ENCODE results near the gene GTF2H2.
"Not testable (repeated sequence)": the region's sequence is repeated elsewhere in the genome, so short reads cannot be mapped to it uniquely, and the experiment has no call there.

GTF2H2 gene
- total RNA-seq, result 4.1 to 7.7 reads per million in 2 donors

GRCh38 chr5:71067262-71067928 is at the start of gene GTF2H2:
Gene GTF2H2 (minus strand): TSS chr5:71067676. CDS start chr5:71062763, 4,913 bp downstream.
- not testable (repeated sequence) for DNase-seq

DNA sequence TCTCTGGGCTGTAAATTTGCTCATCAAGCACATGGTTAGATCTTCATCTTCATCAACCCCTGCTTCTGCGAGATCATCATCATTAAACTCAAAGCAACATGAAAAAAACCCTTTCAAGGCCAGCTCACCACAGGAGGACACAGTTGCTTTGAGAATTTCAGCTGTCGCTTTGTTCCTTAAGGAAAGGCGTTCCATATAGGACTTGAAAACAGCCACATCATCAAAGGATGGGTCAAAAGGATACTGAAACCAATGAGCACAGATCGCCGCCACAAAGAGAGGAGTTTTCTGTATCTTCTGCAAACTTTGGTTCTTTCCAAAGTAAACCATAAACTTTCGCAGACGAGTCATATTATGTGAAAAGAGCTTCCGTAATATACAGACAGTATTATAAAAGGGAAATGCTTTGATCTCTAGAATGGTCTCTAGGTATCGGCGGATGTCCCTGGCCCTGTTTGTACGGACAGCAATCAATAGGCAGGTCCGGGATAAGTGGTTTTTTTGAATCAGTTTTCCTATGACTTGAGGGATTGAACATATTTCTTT is 42.3 kb upstream of the GTF2H2 start:
- not testable (repeated sequence) for DNase-seq

- not testable (repeated sequence) for DNase-seq
Measured at GRCh38 chr5:71099996-71100395, 32.5 kb upstream of the GTF2H2 start.

DNA sequence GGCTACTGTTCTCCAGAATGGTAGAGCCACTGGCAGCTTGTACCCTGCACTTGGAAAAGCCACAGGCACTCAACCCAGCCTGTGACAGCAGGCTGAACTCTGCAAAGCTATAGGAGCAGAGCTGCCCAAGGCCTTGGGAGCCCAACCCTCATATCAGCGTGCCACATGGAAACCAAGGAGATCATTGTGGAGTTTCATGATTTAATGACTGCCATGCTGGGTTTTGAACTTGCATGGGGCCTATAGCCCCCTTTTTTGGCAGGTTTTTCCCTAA is 30.4 kb upstream of the GTF2H2 start:
- not testable (repeated sequence) for DNase-seq

DNA sequence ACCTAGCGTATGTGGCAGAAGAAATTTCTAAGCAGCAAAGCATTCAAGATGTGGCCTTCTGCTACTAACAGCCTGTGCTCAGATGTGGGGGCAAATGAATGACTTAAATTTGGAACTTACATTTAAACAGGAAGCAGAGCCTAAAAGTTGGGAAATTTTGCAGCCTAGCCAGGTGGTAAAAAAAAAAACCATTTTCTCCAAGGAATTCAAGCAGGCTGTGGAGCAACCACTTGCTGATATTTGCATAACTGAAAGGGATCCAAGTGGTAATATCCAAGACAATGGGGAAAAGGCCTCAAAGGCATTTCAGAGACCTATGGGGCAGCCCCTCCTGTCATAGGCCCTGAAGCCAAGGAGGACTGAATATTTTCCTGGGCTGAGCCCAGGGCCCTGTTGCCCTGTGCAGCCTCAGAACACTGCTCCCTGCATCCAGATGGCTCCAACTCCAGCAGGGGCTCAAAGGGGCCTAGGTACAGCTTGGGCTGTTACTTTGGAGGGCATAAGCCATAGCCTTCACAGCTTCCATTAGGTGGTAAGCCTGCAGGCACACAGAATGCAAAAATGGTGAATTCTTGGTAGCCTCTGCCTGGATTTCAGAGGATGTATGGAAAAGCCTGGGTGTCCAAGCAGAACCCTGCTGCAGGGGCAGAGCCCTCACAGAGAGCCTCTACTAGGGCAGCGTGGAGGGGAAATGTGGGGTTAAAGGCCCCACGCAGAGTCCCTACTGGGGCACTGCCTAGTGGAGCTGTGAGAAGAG is 29.9 kb upstream of the GTF2H2 start:
- not testable (repeated sequence) for DNase-seq

DNA sequence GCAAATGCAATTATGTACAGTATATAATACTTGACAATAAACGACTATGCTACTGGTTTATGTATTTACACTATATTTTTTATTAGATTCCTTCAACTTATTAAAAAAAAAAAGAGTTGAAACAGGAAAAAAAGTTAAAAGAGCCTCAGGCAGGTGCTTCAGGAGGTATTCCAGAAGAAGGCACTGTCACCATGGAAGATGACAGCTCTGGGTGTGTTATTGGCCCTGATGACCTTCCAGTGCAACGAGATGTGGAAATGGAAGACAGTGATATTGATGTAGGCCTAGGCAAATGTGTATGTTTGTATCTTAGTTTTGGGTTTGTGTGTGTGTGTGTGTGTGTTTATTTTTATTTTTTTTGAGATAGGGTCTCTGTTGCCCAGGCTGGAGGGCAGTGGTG is 22.3 kb upstream of the GTF2H2 start:
- not testable (repeated sequence) for DNase-seq

DNA sequence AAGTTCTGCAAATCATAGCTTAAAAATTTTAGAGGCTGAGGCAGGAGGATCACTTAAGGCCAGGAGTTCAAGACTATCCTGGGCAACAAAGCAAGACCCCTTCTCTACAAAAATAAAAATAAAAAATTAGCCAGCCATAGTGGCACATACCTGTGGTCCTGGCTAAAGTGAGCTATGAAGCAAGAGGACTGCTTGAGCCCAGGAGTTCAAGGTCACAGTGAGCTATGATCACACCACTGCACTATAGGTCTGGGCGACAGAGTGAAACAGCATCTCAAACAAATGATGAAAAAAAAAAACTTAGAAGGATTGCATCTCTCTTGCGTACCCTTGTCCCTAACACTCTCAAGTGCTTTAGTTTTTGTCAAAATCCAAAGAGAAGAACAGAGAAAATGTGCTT is 21.3 kb upstream of the GTF2H2 start:
- not testable (repeated sequence) for DNase-seq

DNA sequence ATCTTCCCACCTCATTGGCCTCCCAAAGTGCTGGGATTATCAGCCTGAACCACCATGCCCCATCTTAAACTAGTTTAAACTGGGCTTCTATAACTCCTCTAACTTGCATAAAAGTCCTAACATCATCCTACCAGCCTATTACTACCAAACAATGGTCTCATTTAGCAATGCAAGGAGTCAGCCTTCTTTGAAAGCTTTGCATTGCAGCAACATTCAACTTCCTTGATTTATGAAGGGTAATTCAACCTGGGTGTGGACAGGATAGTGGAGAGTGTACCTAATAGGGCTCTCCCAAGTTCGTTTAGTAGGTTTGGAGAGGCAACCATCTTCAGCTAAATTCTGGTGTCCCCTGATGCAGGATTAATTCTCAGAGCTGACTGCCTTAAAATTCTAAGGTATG is 18.7 kb upstream of the GTF2H2 start:
- DNase-seq, result not testable (repeated sequence)

GRCh38 chr5:71084280-71085063 is 17.0 kb upstream of the GTF2H2 start:
- DNase-seq, result not testable (repeated sequence)

- not testable (repeated sequence) for DNase-seq
Measured at GRCh38 chr5:71082898-71083297, 15.4 kb upstream of the GTF2H2 start.

GRCh38 chr5:71082340-71082739 is 14.9 kb upstream of the GTF2H2 start:
- not testable (repeated sequence) for DNase-seq

GRCh38 chr5:71061322-71061721 is 6.2 kb downstream of the GTF2H2 start:
- not testable (repeated sequence) for DNase-seq

DNA sequence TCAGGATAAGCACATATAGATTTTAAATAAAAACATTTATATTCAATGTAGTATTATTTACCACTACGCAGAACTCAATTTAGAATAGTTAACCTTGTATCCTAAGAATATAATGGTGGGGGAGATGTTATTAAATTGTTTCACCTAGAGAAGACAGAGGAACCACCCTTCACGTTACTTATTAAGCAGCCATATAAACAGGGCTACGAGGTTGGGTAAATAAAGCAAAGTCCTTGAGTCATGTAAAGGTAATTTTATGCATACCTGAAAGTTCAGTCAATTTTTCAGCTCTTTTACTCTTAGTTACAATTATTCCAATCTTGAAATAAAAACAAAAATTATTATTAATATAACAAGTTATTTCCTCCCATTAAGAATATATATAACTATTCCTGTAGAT is 8.1 kb downstream of the GTF2H2 start:
- not testable (repeated sequence) for DNase-seq

GRCh38 chr5:71044808-71045207 is 22.7 kb downstream of the GTF2H2 start:
- not testable (repeated sequence) for DNase-seq

- DNase-seq, result not testable (repeated sequence)
Measured at GRCh38 chr5:71044128-71044527, 23.3 kb downstream of the GTF2H2 start.

GRCh38 chr5:71031046-71031776 is 36.3 kb downstream of the GTF2H2 start:
- DNase-seq, result not testable (repeated sequence)

DNA sequence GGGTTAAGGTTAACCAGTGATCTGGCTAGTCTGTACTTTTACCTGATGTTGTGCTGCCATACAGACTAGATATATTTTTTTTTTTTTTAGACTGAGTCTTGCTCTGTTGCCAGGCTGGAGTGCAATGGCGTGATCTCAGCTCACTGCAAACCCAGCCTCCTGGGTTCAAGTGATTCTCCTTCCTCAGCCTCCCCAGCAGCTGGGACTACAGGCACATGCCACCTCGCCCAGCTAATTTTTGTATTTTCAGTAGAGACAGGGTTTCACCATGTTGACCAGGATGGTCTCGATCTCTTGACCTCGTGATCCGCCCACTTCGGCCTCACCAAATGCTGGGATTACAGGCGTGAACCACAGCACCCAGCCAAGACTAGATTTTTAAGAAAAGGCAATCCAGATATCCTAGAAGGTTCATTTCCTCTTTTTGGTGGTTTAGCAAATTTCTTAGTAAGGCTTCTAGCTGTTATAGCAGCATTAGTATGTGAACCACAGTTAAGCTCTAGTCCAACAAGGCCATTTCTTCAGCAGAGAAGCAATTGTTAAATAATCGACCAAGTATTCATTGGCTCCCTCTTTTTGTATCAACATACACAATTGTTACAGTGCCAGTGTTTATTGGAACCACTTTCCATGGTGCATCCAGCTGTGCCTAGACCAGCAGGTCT is 42.1 kb downstream of the GTF2H2 start, which contains the start of gene NAIP:
Gene NAIP, minus strand, starts transcription at position 51 of the 665 bp plus-strand sequence. CDS start 12,424 bp downstream, outside the sequence.
- not testable (repeated sequence) for DNase-seq

DNA sequence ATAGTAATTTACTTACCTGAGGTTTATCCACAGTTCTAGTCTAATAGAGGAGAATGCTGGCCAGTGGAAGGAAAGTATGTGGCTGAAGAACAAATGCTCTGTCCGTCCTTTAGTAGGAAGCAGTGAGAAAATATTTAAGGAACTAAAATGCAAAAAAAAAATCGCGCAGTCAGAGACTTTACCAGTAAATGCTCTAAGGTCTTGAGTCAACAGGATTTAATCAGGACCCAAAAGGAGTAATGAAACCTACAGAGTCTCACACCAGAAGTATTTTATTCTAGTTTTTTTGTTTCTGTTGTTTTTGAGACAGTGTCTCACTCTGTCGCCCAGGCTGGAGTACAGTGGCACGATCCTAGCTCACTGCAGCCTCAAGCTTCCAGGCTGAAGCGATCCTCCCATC is 46.8 kb downstream of the GTF2H2 start:
- not testable (repeated sequence) for DNase-seq

DNA sequence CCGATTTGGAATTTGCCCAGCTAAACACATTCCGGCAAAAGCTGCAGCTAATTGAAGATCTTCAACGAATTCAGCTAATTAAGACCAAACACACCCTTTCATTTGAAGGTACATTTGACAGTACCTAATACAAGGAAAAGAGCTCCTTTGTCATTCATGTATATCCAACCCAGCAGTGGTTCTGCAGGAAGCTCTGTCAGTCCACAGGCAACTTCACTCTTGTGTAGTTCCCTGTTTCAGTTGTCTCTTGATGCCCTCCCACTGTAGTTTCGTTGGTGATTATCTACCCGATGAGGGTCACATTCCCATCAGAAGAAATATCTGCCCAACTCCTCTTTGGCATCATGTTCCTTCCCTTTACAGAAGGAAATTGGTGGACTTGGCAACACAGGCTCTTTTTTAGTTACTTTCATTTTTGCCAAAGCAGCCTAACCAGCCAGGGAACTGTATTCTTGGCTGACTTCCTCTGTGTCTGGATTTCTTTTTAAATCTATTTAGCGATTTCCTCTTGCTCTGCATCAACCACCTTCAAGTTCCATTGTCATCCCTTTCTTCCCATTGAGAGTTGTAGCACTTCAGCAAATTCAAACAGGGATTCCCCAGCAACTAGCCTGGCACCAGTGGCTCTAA is 49.0 kb downstream of the GTF2H2 start:
- not testable (repeated sequence) for DNase-seq

GRCh38 chr5:71014176-71014575 is 53.3 kb downstream of the GTF2H2 start:
- DNase-seq, result no peak

- DNase-seq, result no peak
Measured at GRCh38 chr5:71013575-71013974, 53.9 kb downstream of the GTF2H2 start.

Data from activated gamma-delta T cell (primary cell).